ENCODE results near the gene TEX29. TPM values are rescaled to one million over a fixed set of nuclear protein-coding genes. Genes with fewer than 3 reads are reported as not detected.
A peak's percentile ranks its signal among the peaks of the same experiment; 100 is the strongest.

Gene TEX29
- total RNA-seq, 4 donors from 2014 or later = not detected

DNA sequence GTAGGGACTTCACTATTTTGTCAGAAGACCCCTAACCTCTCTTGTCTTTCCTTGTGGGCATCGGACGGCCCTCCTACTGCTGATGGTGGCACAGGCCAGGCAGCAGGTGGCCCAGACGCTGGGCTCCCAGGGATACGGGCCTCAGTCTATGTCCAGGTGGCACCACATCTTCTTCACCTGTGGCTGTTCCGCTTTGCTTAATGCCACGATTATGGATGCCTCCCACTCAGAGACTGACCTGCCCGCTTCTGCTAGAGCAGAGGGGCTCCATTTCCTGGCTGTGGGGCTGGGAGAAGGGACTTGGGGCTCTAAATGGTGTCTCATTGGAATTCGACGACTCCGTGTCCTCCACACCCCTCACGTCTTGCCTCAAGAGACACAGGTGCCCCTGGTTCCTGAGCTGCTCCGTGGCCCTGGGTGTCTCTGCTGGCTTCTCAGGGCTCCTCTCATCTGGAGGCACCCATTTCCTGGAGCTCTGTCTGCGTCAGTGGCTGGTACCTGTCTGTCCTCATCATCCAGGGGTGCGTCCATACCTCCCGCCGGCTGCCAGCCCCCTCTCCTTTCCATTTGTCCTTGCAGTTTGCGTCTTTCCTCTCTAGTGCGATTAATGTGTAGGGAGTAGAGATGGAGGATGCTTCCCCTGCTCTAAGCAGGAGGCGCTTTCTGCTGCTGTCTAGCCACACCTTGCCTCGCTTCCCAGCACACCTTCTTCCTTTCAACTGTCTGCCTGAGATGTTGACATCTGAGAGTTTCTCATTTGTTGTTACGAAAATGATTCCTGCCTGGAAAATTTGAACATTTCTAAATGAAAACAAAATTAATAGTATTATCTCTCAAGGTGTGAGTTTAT is 63.4 kb downstream of the TEX29 start:
- TF ChIP-seq POLR2A (IDR thresholded peaks at IDR 0.05) = no peak
- TF ChIP-seq, protein P1, sequence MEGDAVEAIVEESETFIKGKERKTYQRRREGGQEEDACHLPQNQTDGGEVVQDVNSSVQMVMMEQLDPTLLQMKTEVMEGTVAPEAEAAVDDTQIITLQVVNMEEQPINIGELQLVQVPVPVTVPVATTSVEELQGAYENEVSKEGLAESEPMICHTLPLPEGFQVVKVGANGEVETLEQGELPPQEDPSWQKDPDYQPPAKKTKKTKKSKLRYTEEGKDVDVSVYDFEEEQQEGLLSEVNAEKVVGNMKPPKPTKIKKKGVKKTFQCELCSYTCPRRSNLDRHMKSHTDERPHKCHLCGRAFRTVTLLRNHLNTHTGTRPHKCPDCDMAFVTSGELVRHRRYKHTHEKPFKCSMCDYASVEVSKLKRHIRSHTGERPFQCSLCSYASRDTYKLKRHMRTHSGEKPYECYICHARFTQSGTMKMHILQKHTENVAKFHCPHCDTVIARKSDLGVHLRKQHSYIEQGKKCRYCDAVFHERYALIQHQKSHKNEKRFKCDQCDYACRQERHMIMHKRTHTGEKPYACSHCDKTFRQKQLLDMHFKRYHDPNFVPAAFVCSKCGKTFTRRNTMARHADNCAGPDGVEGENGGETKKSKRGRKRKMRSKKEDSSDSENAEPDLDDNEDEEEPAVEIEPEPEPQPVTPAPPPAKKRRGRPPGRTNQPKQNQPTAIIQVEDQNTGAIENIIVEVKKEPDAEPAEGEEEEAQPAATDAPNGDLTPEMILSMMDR (IDR thresholded peaks at IDR 0.05) = no peak
- WGBS, 2 donors = 72 to 76% methylated on average over 20 of the region's 21 CpGs
- peak in 1 of 2 donors; percentile 67 for DNase-seq (ENCODE audit: low spot score in 2 of 2)
- intact Hi-C loops (cut with DNase I; ENCODE audit: low total_unique reads) = no loop called here
- H3K4me3 ChIP-seq (ENCODE audit: low read depth, poor library complexity, severe bottlenecking) = no peak overlapping the region

DNA sequence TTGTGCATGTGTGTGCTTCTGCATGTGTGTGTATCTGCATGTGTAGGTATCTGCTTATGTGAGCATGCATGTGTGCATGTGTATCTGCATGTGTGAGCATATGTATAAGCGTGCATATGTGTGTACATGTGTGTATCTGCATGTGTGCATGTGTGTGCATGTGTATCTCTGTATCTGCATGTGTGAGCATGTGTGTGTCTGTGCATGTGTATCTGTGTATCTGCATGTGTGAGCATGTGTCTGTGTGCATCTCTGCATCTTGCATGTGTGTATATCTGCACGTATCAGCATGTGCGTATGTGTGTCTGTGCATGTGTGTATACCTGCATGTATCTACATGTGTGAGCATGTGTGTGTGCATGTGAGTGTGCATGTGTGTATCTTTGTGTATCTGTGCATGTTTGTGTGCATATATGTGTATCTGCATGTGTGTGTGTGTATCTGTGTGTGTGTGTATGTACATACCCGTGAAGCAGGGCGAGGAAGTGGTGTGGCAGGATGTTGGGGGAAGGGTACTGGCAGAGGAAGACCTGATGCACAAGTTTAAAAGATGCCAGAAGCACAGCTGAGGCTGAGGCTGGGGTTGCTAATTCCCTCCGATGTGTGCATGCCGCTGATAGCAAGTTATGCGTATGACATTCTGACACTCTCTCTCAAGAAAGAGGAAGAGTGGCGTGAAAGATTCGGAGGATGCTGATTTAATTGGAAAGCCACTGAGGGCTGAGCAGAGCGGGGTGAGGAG is 64.2 kb downstream of the TEX29 start:
- intact Hi-C loops (cut with DNase I; ENCODE audit: low total_unique reads) = no loop called here
- H3K4me3 ChIP-seq (ENCODE audit: low read depth, poor library complexity, severe bottlenecking) = no peak overlapping the region
- TF ChIP-seq, protein P1 (IDR thresholded peaks at IDR 0.05) = no peak
- no peak for TF ChIP-seq POLR2A (IDR thresholded peaks at IDR 0.05)
- WGBS, 2 donors = 58 to 62% methylated on average over 11 of the region's 11 CpGs
- DNase-seq (ENCODE audit: low spot score in 2 of 2) = peak in 1 of 2 donors; percentile 36

- peak in 1 of 2 donors; percentile 56 for DNase-seq (ENCODE audit: low spot score in 2 of 2)
- no peak overlapping the region for H3K4me3 ChIP-seq (ENCODE audit: low read depth, poor library complexity, severe bottlenecking)
- intact Hi-C loops (cut with DNase I; ENCODE audit: low total_unique reads) = no loop called here
- TF ChIP-seq, protein P1 (IDR thresholded peaks at IDR 0.05) = no peak
- TF ChIP-seq POLR2A (IDR thresholded peaks at IDR 0.05) = no peak
- 78 to 80% methylated on average over 6 of the region's 6 CpGs for WGBS, 2 donors
Measured at GRCh38 chr13:111385183-111385857, 64.9 kb downstream of the TEX29 start.

- H3K4me3 ChIP-seq (ENCODE audit: low read depth, poor library complexity, severe bottlenecking) = no peak overlapping the region
- intact Hi-C loops (cut with DNase I; ENCODE audit: low total_unique reads) = no loop called here
- DNase-seq (ENCODE audit: low spot score in 2 of 2) = peak in 1 of 2 donors; percentile 70
- 78 to 80% methylated on average over 24 of the region's 24 CpGs for WGBS, 2 donors
- TF ChIP-seq POLR2A (IDR thresholded peaks at IDR 0.05) = no peak
- TF ChIP-seq, protein P1 (IDR thresholded peaks at IDR 0.05) = no peak
Measured at GRCh38 chr13:111387026-111387871, 66.8 kb downstream of the TEX29 start.
